Measurements from ENCODE around the gene SGF29.
"Not testable (repeated sequence)": the region's sequence is repeated elsewhere in the genome, so short reads cannot be mapped to it uniquely, and the experiment has no call there.

The SGF29 gene

DNA sequence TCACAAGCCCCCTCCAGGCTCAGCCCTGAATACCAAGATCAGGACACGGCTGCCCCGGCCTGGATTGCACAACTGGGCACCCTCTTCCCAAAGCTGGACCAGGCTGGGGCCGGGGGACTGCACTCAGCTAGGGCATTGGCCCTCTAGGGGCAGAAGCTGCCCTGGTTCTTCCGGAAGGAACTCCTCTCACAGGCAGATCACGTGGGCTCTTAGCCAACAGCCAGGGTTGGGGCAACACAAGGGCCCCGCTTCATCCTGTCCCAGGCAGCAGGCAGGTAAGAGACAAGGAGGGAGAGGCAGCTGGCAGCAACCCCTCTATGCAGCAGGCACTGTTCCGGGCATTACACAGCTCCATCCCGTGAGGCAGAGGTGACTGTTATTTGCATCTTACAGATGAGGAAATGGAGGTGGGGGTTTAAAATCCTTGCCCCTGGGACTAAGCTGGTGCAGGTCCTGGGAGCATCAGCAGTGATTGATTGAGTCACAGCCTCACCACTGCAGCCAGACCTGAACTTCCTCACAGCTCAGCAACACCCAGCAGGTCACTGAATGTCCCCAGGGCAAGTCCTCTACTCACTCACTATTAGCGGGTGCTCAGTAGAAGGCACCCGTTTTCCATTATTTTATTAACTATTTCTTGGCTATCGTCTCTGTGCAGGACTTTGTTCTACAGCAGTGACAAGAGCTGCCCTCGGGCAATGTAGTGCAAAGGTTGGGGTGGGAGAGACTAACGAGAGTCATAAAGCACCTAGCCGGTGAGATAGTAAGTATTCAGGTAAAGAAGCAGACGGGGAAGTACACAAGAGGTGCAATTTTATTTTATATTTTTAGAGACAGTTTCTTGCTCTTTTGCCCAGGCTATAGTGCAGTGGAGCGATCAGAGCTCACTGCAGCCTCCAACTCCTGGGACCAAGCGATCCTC, 58.9 kb downstream of the SGF29 start:
- DNase-seq (ENCODE audit: low read depth): not testable (repeated sequence)

DNA sequence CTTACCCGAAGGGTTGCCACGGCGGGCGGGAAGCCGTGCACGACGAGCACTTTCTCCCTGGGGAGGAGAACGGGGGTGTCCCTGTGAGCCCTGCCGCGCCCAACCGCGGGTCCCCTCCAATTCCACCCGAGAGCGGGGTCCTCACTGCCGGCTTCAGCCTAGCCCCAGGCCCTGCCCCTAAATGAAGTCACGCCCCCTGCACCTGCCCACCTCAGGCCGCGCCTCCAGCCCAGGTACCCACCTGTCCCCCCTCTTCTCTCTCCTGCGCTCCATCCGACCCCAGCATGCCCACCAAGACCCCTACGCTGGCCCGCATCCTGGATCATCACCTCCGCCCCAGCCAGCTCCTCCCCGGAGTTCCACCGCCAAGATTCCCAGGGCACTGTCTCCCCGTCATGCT, 60.2 kb downstream of the SGF29 start:
- DNase-seq (ENCODE audit: low read depth): not testable (repeated sequence)

DNA sequence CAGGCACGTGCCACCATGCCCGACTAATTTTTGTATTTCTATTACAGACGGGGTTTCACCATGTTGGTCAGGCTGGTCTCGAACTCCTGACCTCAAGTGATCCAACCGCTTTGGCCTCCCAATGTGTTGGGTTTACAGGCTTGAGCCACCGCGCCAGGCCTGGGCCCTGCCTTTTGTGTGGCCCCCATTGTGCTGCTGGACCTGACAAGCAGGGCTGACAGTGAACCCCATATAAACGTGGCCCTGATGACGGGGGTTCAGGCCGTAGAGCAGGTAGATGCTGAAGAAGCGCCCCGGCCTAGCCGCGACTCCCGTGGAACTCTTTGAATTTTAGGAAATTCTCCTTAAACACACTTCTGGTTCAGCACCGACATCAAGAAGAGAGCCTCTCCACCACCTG, 60.8 kb downstream of the SGF29 start:
- not testable (repeated sequence) for DNase-seq (ENCODE audit: low read depth)

DNA sequence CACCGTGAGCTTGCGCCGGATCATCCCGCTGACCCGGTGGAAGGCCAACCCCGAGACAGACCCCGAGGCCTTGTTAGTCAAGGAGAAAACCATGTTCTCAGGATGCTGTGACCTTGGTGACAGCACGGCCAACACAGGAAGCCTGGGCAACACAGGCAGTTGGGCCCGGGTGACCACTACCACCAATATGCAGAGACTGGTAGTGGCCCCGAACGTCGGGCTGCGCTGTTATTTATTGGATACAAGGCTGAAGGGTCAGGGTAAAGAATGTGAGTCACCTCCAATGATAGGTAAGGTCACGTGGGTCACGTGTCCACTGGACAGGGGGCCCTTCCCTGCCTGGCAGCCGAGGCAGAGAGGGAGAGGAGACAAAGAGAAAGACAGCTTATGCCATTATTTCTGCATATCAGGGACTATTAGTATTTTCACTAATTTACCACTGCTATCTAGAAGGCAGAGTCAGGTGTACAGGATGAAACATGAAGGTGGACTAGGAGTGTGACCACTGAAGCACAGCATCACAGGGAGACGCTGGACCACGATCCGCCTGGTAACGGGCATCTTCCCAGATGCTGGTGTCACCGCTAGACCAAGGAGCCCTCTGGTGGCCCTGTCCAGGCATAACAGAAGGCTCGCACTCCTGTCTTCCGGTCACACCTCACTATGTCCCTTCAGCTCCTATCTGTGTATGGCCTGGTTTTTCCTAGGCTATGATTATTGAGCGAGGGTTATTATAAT, 61.9 kb downstream of the SGF29 start:
- not testable (repeated sequence) for DNase-seq (ENCODE audit: low read depth)

DNA sequence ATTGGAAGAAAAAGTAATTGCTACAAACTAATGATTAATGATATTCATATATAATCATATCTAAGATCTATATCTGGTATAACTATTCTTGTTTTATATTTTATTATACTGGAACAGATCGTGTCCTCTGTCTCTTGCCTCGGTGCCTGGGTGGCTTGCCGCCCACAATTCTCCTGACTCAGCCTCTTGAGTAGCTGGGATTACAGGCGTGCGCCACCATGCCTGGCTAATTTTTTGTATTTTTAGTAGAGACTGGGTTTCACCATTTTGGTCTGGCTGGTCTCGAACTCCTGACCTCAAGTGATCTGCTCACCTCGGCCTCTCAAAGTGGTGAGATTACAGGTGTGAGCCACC, 62.5 kb downstream of the SGF29 start:
- DNase-seq (ENCODE audit: low read depth): not testable (repeated sequence)

DNA sequence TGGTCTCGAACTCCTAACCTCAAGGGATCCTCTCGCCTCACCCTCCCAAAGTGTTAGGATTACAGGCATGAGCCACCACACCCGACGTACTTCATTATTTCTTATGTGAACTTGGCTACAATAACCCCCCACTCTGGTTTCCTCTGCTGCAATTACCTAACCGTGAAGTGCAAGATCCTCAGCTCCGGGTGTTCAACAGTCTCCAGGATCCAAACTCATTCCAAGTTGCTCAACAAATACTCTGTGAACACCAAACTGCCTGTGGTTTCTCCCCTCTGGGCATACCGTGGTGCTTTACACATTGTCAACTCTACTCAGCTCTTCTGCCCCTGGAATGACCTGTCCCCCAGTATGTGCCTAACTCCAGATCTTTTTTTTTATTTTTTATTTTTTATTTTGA, 62.9 kb downstream of the SGF29 start:
- DNase-seq (ENCODE audit: low read depth): no peak

DNA sequence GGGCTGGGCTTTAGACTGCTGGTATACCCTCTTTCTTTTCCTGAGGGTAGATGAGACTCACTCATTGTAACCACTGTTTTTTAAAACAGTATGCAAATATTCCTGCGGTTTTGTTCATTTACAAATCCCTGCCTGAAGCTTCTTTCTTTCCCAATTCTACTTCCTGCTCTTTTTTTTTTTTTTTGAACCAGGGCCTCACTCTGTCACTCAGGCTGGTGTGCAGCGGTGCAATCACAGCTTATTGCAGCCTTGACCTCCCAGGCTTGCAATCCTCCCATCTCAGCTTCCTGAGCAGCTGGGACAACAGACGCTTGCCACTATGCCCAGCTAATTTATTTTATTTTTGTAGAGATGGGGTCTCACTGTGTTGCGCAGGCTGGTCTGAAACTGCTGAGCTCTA, 64.2 kb downstream of the SGF29 start:
- DNase-seq (ENCODE audit: low read depth): no peak

DNA sequence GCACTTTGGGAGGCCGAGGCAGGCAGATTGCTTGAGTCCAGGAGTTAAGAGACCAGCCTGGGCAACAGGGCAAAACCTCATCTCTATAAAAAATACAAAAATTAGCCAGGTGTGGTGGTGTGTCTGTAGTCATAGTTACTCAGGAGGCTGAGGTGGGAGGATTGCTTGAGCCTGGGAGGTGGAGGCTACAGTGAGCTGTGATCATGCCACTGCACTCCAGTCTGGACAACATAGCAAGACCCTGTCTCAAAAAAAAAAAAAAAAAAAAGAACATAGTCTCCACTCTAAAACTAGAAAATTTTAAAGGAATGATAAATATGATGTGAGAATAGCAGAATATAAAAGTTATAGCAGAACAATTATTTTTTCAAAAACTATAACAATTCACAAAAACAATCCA, 66.6 kb downstream of the SGF29 start:
- DNase-seq (ENCODE audit: low read depth): not testable (repeated sequence)

DNA sequence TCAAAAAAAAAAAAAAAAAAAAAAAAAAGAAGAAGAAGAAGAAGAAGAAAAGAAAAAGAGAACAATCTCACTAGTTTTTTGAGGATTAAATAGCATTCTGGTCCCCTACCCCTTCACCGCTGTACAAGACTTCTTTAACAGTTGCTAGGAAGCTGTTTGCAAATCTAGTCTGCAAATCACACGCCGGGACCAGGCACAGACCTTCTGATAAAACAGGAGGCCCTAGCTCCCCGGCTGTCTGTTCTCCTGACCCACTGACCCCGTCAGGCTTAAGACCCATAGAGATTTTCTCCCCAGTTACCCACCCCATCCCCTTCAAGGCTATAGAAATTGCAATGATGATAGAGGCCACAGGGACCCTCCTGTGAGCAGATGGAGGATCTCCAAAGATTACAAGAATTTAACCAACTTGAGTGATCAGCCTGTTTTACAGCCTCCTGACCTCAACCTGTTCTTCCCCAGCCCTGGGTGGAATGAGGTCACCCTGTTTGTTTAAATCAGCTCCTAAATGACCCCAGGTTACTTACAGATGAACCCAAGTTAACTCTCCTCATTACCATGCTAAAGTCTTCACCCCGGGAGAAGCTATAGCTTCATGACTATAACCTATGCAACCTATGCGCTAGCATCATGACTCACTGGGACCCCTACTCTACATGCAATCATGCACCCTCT, 67.9 kb downstream of the SGF29 start:
- DNase-seq (ENCODE audit: low read depth): no peak

DNA sequence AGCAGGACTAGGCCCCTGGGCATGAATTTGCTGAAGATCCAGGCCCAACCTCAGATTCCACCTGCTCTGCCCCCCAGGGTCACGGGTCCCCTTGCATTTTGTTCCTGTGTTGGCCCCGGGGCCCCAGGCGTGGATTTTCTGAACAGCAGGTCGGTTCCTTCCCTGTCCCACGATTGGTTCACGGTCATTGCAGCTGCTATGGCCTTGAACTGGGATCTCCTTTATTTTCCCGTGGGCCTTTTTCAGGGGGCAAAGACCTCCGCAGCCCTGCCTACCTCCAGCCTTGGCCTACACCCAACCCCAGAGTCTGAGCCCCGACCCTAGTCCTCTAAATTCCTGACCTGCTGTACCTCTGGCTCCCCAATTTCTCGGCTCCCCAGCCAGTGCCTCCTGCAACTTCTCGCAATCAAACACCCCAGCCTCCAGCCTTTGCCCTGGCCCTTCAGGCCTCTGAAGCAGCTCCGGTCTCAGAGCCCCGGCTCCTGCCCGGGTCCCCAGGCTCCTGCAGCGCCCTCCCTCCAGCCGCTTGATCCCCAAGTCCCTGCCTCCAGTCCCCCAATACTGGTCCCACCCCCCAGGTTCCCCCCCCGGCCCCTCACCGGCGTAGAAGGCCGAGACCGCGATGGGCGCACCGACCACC, 68.9 kb downstream of the SGF29 start:
- DNase-seq (ENCODE audit: low read depth): not testable (repeated sequence)

DNA sequence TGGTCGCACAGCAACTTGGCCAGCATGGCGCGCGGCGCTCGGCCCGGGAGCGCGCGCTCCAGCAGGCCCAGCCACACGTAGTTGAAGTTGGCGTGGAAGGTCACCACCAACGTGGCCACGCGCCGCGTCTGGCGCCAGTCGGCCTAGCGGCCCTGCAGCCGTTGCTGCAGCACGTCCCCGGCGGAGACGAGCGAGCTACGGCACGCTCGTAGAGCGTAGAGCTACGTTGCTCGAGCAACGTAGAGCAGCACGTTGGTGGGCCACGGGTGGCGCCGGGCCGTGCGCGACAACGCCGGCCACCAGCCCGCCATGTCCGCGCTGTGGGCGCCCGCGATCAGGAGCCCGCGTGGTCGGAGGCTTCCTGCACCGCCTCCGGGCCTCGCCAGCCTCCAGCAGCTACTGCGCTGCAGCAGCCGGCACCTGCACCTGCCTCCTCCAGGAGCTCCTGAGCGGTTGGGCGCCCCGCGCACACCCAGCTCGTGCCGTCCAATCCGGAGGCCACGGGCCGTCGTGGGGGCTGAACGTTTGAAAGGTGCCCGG, 69.5 kb downstream of the SGF29 start:
- DNase-seq (ENCODE audit: low read depth): no peak

DNA sequence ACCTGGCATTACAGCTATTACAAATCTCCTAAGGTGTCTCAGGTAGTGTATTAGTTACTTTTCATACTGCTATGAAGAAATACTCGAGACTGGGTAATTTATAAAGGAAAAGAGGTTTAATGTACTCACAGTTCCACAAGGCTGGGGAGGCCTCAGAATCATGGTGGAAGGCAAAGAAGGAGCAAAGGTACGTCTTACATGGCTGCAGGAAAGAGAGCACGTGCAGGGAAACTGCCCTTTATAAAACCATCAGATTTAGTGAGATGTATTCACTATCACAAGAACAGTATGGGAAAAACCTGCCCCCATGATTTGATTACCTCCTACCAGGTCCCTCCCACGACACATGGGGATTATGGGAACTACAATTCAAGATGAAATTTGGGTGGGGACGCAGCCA, 77.2 kb downstream of the SGF29 start:
- DNase-seq (ENCODE audit: low read depth): not testable (repeated sequence)

DNA sequence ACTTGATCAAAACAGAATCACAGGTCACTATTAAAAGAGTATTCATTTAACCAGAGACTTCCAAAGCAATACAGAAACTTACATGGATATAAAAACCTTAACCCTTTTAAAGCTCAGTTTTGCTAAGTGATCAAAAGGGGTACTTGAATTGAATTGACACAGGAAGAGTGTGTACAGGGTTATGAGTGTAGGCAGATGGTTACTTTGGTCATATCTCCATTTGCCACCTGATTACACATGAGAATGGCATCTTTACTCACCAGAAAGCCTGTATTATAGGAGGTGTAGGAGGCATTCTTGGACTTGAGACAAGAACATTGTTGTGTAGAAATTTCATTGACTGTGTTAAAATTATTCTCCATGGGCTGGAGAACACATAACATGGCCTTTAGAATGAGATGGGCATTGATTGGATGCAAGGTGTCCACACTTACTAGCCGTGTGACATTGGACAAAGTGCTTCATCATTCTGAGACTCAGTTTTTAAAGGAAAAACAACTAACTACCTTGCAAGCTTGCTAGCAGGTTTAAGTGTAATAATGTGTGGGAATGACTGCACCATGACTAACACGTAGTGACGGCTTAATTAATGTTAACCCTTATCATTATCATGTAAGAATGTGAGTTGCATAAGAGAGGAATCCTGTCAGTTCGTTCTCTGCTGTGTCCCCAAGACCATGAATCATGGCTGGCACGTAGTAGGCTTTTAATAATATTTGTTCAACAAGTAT, 82.5 kb downstream of the SGF29 start:
- DNase-seq (ENCODE audit: low read depth): not testable (repeated sequence)

DNA sequence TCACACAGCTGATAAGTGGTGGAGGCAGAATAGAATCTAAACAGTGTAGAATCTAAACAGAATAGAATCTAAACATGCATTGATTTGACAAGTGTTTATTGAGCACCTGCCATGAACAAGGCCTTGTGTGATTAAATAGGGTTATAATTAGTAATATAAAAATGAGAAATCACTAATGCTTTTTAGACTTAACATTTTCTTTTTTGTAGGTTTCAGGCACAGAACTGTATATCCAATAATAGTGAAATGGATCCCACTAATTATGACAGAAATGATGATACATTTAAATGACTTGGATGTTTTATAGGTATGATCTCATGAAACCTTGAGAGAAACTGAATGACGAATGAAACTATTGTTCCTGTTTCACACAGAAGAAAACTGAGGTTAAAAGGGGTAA, 84.0 kb downstream of the SGF29 start, which contains the start of gene NPIPB8:
Gene NPIPB8 (plus strand): TSS at position 301 of the 400 bp plus-strand sequence. CDS start 296 bp downstream, outside the sequence.
- not testable (repeated sequence) for DNase-seq (ENCODE audit: low read depth)

DNA sequence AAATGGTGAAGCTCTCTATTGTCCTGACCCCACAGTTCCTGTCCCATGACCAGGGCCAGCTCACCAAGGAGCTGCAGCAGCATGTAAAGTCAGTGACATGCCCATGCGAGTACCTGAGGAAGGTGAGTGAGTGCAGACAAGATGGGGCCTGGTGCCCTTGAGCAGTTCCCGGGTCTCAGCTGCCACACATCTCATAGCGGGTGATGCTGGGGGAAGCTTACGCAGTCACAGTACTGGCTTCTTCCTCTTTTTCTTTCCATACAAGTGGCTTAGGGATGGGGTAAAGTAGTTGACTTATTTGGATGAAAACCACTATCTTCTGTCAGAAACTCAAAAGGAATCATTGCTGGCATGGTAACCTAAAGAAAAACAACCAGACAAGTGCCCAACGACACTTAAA, 84.6 kb downstream of the SGF29 start:
- DNase-seq (ENCODE audit: low read depth): not testable (repeated sequence)

DNA sequence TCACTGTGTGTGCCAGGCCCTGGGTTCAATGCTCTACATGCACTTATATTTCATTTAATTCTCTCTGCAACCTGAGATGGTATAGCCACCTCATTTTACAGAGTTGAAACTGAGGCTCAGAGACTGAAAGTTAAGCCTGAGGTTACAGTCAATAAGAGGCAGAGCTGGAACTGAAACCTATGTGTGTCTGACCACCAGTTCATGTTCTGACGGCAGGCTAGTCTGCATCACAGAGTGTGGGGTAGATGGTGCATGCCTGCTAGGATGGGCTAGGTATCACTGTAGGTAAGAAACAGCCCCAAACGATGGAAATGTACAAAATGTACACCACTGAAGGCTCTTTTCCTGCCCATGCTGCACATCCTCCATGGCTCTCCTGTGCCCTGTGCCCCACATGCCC, 86.2 kb downstream of the SGF29 start:
- DNase-seq (ENCODE audit: low read depth): not testable (repeated sequence)

Data from fibroblast of gingiva (primary cell).